ENCODE measurements around the gene VASH2. TPM values are rescaled to one million over a fixed set of nuclear protein-coding genes. Genes with fewer than 3 reads are reported as not detected.

VASH2 gene
- total RNA-seq, 1 experiment from 2014 or later, result 303 TPM

GRCh38 chr1:213015099-213016050 lies 65.0 kb downstream of the VASH2 start, which contains the start of gene ANGEL2 (continued):
- TF ChIP-seq, protein P1, sequence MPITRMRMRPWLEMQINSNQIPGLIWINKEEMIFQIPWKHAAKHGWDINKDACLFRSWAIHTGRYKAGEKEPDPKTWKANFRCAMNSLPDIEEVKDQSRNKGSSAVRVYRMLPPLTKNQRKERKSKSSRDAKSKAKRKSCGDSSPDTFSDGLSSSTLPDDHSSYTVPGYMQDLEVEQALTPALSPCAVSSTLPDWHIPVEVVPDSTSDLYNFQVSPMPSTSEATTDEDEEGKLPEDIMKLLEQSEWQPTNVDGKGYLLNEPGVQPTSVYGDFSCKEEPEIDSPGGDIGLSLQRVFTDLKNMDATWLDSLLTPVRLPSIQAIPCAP (CRISPR knock-in tag; IDR thresholded peaks at IDR 0.05), result no peak
- no peak for TF ChIP-seq GTF2I (CRISPR knock-in tag; conservative IDR thresholded peaks at IDR 0.05)
- TF ChIP-seq TEAD4 (CRISPR knock-in tag; IDR thresholded peaks at IDR 0.05), result no peak
- no peak for TF ChIP-seq ERG (CRISPR knock-in tag; IDR thresholded peaks at IDR 0.05)
- TF ChIP-seq NFYB (CRISPR knock-in tag; conservative IDR thresholded peaks at IDR 0.05; ENCODE audit: low read depth), result no peak
- TF ChIP-seq MXD4 (CRISPR knock-in tag; IDR thresholded peaks at IDR 0.05; ENCODE audit: borderline replicate concordance), result no peak
- TF ChIP-seq USF1 (CRISPR knock-in tag; IDR thresholded peaks at IDR 0.05), result no peak; the same call in 1 of the 2 replicates
- no peak for TF ChIP-seq RORB (CRISPR knock-in tag; IDR thresholded peaks at IDR 0.05)
- no peak for TF ChIP-seq CDX4 (CRISPR knock-in tag; IDR thresholded peaks at IDR 0.05; ENCODE audit: borderline replicate concordance)
- no peak for TF ChIP-seq ZNF281 (CRISPR knock-in tag; IDR thresholded peaks at IDR 0.05)
- TF ChIP-seq, protein P2, sequence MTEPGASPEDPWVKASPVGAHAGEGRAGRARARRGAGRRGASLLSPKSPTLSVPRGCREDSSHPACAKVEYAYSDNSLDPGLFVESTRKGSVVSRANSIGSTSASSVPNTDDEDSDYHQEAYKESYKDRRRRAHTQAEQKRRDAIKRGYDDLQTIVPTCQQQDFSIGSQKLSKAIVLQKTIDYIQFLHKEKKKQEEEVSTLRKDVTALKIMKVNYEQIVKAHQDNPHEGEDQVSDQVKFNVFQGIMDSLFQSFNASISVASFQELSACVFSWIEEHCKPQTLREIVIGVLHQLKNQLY (CRISPR knock-in tag; IDR thresholded peaks at IDR 0.05), result no peak
- no peak for TF ChIP-seq ATF1 (CRISPR knock-in tag; IDR thresholded peaks at IDR 0.05)
- no peak for TF ChIP-seq ETV6 (CRISPR knock-in tag; IDR thresholded peaks at IDR 0.05)
- TF ChIP-seq HMGXB4 (CRISPR knock-in tag; IDR thresholded peaks at IDR 0.05), result peak; percentile 71; the same call in 1 of the 2 replicates
- TF ChIP-seq, protein P3, sequence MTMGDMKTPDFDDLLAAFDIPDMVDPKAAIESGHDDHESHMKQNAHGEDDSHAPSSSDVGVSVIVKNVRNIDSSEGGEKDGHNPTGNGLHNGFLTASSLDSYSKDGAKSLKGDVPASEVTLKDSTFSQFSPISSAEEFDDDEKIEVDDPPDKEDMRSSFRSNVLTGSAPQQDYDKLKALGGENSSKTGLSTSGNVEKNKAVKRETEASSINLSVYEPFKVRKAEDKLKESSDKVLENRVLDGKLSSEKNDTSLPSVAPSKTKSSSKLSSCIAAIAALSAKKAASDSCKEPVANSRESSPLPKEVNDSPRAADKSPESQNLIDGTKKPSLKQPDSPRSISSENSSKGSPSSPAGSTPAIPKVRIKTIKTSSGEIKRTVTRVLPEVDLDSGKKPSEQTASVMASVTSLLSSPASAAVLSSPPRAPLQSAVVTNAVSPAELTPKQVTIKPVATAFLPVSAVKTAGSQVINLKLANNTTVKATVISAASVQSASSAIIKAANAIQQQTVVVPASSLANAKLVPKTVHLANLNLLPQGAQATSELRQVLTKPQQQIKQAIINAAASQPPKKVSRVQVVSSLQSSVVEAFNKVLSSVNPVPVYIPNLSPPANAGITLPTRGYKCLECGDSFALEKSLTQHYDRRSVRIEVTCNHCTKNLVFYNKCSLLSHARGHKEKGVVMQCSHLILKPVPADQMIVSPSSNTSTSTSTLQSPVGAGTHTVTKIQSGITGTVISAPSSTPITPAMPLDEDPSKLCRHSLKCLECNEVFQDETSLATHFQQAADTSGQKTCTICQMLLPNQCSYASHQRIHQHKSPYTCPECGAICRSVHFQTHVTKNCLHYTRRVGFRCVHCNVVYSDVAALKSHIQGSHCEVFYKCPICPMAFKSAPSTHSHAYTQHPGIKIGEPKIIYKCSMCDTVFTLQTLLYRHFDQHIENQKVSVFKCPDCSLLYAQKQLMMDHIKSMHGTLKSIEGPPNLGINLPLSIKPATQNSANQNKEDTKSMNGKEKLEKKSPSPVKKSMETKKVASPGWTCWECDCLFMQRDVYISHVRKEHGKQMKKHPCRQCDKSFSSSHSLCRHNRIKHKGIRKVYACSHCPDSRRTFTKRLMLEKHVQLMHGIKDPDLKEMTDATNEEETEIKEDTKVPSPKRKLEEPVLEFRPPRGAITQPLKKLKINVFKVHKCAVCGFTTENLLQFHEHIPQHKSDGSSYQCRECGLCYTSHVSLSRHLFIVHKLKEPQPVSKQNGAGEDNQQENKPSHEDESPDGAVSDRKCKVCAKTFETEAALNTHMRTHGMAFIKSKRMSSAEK (CRISPR knock-in tag; IDR thresholded peaks at IDR 0.05; ENCODE audit: borderline replicate concordance), result no peak
- TF ChIP-seq ESRRA (CRISPR knock-in tag; IDR thresholded peaks at IDR 0.05; ENCODE audit: borderline replicate concordance), result peak; percentile 75; the same call in 1 of the 2 replicates
- no peak; the same call in 1 of the 2 replicates for TF ChIP-seq TCF7 (CRISPR knock-in tag; IDR thresholded peaks at IDR 0.05; ENCODE audit: low read depth)
- TF ChIP-seq ZNF317 (CRISPR knock-in tag; IDR thresholded peaks at IDR 0.05; ENCODE audit: borderline replicate concordance, low read depth), result no peak
- TF ChIP-seq, protein P4, sequence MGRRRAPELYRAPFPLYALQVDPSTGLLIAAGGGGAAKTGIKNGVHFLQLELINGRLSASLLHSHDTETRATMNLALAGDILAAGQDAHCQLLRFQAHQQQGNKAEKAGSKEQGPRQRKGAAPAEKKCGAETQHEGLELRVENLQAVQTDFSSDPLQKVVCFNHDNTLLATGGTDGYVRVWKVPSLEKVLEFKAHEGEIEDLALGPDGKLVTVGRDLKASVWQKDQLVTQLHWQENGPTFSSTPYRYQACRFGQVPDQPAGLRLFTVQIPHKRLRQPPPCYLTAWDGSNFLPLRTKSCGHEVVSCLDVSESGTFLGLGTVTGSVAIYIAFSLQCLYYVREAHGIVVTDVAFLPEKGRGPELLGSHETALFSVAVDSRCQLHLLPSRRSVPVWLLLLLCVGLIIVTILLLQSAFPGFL (CRISPR knock-in tag; IDR thresholded peaks at IDR 0.05; ENCODE audit: borderline replicate concordance), result no peak
- TF ChIP-seq ZNF425 (CRISPR knock-in tag; conservative IDR thresholded peaks at IDR 0.05), result no peak

Measured in WTC11 (cell line).